Neural cell (in vitro differentiated cells): ENCODE results near the gene CPSF3.

Experiments used
- CTCF ChIP-seq: fragments of 450-650 bp; IDR thresholded peaks from 2 replicates; pipeline ENCODE4 v1.5.1; 2014; ENCODE audit warnings: antibody characterized with exemption, mild to moderate bottlenecking, moderate library complexity; ENCODE audit not compliant: poor library complexity, severe bottlenecking
- POLR2AphosphoS5 ChIP-seq: IDR thresholded peaks from 2 replicates; pipeline ENCODE4 v1.6.1; 2012
- REST ChIP-seq: IDR thresholded peaks from 2 replicates; pipeline ENCODE4 v1.6.1; 2012; ENCODE audit warnings: borderline replicate concordance

DNA sequence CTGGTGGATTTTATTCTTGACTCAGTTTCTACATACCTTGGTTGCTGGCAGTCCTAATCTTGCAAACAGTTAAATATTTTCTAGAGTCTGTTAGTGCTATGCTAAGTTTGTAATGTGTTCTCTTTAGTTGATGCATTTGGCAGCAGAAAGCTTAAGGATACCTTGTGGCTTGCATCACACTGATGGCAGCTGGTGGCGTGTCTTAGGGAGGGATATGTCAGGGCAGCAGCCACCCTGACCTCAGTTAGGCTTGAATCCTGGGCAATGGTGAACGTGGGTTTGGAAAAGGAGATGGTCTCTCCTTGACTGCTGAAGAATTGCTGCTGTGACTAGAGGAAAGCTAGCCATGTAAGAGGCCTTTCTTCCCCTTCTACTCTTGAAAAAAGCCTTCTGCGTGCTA is 55.1 kb downstream of the CPSF3 start:
- TF ChIP-seq CTCF = no peak
- TF ChIP-seq POLR2AphosphoS5 = no peak
- no peak for TF ChIP-seq REST
